Osteocyte (in vitro differentiated cells): ENCODE results near the gene LRRFIP1. TPM values are rescaled to one million over a fixed set of nuclear protein-coding genes. Genes with fewer than 3 reads are reported as not detected.

ENCODE experiments used
- DNase-seq: peaks from one replicate; pipeline ENCODE4 v3.0.0; 2021; ENCODE audit warnings: mixed read lengths; ENCODE audit not compliant: unreplicated experiment; ENCODE audit errors: extremely low spot score
- H3K27ac Mint-ChIP-seq: one replicate; pipeline ENCODE4 v1.8.0; 2021; ENCODE audit warnings: mild to moderate bottlenecking, mixed read lengths; ENCODE audit not compliant: unreplicated experiment
- H3K27me3 Mint-ChIP-seq: one replicate; pipeline ENCODE4 v1.8.0; 2021; ENCODE audit warnings: mixed read lengths; ENCODE audit not compliant: unreplicated experiment
- H3K36me3 Mint-ChIP-seq: one replicate; pipeline ENCODE4 v1.8.0; 2021; ENCODE audit warnings: mixed read lengths; ENCODE audit not compliant: unreplicated experiment
- H3K4me1 Mint-ChIP-seq: one replicate; pipeline ENCODE4 v1.8.0; 2021; ENCODE audit warnings: mixed read lengths; ENCODE audit not compliant: unreplicated experiment
- H3K4me3 Mint-ChIP-seq: one replicate; pipeline ENCODE4 v1.8.0; 2021; ENCODE audit warnings: mild to moderate bottlenecking, moderate library complexity, mixed read lengths; ENCODE audit not compliant: unreplicated experiment
- H3K9me3 Mint-ChIP-seq: one replicate; pipeline ENCODE4 v1.8.0; 2021; ENCODE audit warnings: mixed read lengths; ENCODE audit not compliant: unreplicated experiment
- total RNA-seq: library from RNA; stranded (reverse); gene quantifications from 2 replicates; pipeline ENCODE4 v1.2.1, GENCODE V29; 2021
- TF ChIP-seq, protein P1 (sequence below): fragments of 200-600 bp; sonication (generic); IDR thresholded peaks from 2 replicates; pipeline ENCODE4 v1.5.0; 2021; ENCODE audit warnings: antibody characterized with exemption, mild to moderate bottlenecking, moderate library complexity

The LRRFIP1 gene
- total RNA-seq, 1 donor from 2014 or later: 79.9 TPM

DNA sequence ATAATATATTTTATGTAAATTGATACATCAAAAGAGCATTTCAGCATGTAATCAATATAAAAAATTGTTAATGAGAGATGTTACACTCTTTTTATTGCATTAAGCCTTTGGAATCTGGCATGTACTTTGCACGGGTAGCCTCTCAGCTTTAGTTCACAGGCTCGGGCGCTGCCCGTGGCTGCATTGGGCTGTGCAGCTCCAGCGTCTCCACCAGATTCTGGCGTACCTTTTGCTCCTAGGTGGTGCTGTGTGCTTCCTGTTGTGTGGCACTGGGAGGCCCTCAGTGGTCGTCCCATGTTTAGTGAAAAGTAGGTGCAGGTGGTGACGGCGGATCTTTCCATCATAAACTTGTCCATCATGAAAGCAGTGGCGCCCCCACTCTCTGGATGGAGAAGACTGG lies 24.4 kb downstream of the LRRFIP1 start:
- Mint-ChIP-seq H3K36me3 (peaks cover 27% of the 10 kb centered on the region), H3K9me3 (peaks cover 9% of the 10 kb centered on the region), H3K4me3 (no peak overlapping the region), H3K4me1 (peaks cover 14% of the 10 kb centered on the region), H3K27ac (no peak overlapping the region), H3K27me3 (no peaks in the 10 kb centered on the region)
- DNase-seq: no peak
- TF ChIP-seq, protein P1, sequence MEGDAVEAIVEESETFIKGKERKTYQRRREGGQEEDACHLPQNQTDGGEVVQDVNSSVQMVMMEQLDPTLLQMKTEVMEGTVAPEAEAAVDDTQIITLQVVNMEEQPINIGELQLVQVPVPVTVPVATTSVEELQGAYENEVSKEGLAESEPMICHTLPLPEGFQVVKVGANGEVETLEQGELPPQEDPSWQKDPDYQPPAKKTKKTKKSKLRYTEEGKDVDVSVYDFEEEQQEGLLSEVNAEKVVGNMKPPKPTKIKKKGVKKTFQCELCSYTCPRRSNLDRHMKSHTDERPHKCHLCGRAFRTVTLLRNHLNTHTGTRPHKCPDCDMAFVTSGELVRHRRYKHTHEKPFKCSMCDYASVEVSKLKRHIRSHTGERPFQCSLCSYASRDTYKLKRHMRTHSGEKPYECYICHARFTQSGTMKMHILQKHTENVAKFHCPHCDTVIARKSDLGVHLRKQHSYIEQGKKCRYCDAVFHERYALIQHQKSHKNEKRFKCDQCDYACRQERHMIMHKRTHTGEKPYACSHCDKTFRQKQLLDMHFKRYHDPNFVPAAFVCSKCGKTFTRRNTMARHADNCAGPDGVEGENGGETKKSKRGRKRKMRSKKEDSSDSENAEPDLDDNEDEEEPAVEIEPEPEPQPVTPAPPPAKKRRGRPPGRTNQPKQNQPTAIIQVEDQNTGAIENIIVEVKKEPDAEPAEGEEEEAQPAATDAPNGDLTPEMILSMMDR: no peak

DNA sequence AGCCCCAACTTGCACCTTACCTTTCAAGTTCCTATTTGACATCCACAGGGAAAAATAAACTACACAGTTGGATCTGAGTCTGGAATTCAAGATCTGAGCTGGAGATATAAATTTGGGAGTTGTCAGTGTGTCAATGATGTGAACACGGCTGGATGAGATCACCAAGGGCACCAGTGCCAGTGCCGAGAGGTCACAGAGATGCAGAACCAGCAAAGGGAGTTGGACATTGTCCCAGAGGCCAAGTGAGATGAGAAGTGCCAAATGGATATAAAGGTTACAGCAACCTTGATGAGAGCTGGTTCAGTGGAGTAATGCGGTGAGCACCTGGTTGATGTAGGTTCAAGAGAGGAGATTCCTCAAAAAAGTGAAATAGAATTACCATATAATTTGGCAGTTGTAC lies 24.8 kb downstream of the LRRFIP1 start:
- peaks cover 31% of the 10 kb centered on the region for H3K36me3 Mint-ChIP-seq
- TF ChIP-seq, protein P1: no peak
- H3K27me3 Mint-ChIP-seq: no peaks in the 10 kb centered on the region
- no peak for DNase-seq
- no peak overlapping the region for H3K4me3 Mint-ChIP-seq
- H3K27ac Mint-ChIP-seq: no peak overlapping the region
- peaks cover 14% of the 10 kb centered on the region for H3K4me1 Mint-ChIP-seq
- peaks cover 13% of the 10 kb centered on the region for H3K9me3 Mint-ChIP-seq

DNA sequence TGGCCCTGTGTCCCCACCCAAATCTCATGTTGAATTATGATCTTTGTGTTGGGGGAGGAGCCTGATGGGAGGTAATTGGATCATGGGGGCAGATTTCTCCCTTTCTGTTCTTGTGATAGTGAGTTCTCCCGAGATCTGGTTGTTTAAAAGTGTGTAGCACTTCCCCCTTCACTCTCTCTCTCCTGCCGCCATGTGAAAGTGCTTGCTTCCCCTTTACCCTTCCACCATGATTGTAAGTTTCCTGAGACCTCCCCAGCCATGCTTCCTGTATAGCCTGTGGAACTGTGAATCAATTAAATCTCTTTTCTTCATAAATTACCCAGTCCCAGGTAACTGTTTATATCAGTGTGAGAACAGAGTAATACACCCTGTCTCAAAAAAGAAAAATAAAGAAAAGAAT lies 25.5 kb downstream of the LRRFIP1 start:
- H3K4me3 Mint-ChIP-seq: no peak overlapping the region
- H3K27ac Mint-ChIP-seq: no peak overlapping the region
- TF ChIP-seq, protein P1: no peak
- DNase-seq: no peak
- H3K27me3 Mint-ChIP-seq: no peaks in the 10 kb centered on the region
- peaks cover 36% of the 10 kb centered on the region for H3K36me3 Mint-ChIP-seq
- H3K4me1 Mint-ChIP-seq: peaks cover 12% of the 10 kb centered on the region
- H3K9me3 Mint-ChIP-seq: peaks cover 18% of the 10 kb centered on the region

DNA sequence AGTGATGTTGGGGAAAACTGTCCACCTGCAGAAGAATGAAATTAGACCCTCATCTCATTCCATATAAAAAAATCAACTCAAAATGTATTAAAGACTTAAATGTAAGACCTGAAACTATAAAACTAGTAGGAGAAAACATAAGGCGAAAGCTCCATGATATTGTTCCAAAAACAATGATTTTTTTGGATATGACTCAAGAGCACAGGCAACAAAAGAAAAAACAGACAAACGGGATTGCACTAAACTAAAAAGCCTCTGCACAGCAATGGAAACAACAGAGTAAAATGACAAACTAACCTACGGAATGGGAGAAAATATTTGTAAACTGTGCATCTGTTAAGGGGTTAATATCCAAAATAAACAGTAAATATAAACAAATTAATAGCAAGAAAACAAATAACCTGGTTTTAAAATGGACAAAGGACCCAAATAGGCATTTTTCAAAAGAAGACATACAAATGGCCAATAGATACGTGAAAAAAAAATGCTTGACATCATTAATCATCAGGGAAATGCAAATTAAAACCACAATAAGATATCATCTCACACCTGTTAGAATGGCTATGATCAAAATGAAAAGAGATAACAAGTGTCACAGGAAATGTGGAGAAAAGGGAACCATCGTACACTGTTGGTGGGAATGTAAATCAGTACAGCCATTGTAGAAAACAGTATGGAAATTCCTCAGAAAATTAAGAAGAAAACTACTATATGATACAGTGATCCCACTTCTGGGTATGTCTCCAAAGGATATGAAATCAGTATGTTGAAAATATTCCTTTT lies 26.6 kb downstream of the LRRFIP1 start:
- H3K4me3 Mint-ChIP-seq: no peak overlapping the region
- H3K36me3 Mint-ChIP-seq: peaks cover 36% of the 10 kb centered on the region
- no peak for DNase-seq
- peaks cover 12% of the 10 kb centered on the region for H3K4me1 Mint-ChIP-seq
- peaks cover 19% of the 10 kb centered on the region for H3K9me3 Mint-ChIP-seq
- H3K27ac Mint-ChIP-seq: no peak overlapping the region
- no peaks in the 10 kb centered on the region for H3K27me3 Mint-ChIP-seq
- TF ChIP-seq, protein P1: no peak

DNA sequence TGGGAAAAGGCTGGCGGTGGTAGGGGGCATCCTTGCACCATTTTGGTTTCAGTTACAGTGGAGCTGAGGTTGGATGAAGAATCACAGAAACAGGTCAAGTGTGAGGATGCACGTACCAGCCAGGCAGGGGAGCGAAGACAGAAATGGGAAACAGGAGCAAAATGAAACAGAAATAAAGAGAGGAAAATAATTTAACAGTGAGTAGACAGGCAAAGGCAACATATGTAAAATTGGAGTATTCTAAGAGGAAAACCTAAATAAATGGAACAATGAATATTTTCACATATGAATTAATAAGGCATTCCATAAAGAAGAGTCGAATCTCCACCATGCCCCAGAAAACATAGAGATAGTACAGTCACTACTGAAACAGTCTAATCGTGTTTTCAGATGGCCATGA lies 29.7 kb downstream of the LRRFIP1 start:
- peaks cover 8% of the 10 kb centered on the region for H3K4me1 Mint-ChIP-seq
- no peak for DNase-seq
- TF ChIP-seq, protein P1: no peak
- H3K9me3 Mint-ChIP-seq: peaks cover 19% of the 10 kb centered on the region
- H3K27me3 Mint-ChIP-seq: no peaks in the 10 kb centered on the region
- H3K27ac Mint-ChIP-seq: no peak overlapping the region
- no peak overlapping the region for H3K4me3 Mint-ChIP-seq
- H3K36me3 Mint-ChIP-seq: peaks cover 21% of the 10 kb centered on the region
